GM12891 (cell line): ENCODE results near the gene PPP1R1C.

Experiments
- DNase-seq: peaks from one replicate; pipeline ENCODE4 v3.0.0; 2011; ENCODE audit warnings: low spot score; ENCODE audit not compliant: insufficient read length
- FAIRE-seq: peaks from 2 replicates; lab custom pipeline; 2011; peaks lifted over from hg19 to GRCh38; lab: Jason Lieb, UNC
- PAX5 ChIP-seq: IDR thresholded peaks from 2 replicates; pipeline ENCODE4 v1.6.1; 2011; ENCODE audit warnings: low read length, moderate library complexity, mild to moderate bottlenecking; ENCODE audit not compliant: insufficient read depth, severe bottlenecking
- POLR2A ChIP-seq: IDR thresholded peaks from 2 replicates; pipeline ENCODE4 v1.6.1; 2011; ENCODE audit warnings: low read depth, low read length, control low read depth
- POLR2AphosphoS5 ChIP-seq: IDR thresholded peaks from 2 replicates; pipeline ENCODE4 v1.6.1; 2011; ENCODE audit warnings: low read depth, low read length, control low read depth
- POU2F2 ChIP-seq: IDR thresholded peaks from 2 replicates; pipeline ENCODE4 v1.6.1; 2011; ENCODE audit warnings: low read depth, mild to moderate bottlenecking, control low read depth, low read length, moderate library complexity
- SPI1 ChIP-seq: IDR thresholded peaks from 2 replicates; pipeline ENCODE4 v1.6.1; 2011; ENCODE audit warnings: low read depth, low read length, control low read depth
- TAF1 ChIP-seq: IDR thresholded peaks from 2 replicates; pipeline ENCODE4 v1.6.1; 2011; ENCODE audit warnings: low read depth, low read length, control low read depth

The PPP1R1C gene

DNA sequence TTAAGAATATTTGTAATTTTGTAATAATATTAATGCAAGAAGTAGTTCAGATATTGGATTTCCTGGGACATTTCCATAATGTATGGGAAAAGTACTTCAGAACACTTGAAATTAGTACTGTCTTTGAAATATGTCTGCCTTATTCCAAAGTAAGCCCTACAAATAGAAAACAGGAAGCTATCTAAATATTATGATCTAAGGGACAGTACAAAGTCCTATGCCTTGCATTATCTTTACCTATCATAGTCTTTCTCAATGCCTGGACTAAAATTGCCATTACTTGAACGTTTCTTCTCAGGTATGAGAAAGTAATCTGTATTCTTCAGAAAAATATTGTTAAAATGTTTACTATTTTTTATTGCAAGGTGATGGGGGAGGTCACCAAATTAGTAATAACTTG, 113.0 kb downstream of the PPP1R1C start:
- TF ChIP-seq POU2F2 (no peak), TAF1 (no peak), POLR2A (no peak), SPI1 (no peak), PAX5 (no peak), POLR2AphosphoS5 (no peak)
- no peak for DNase-seq
- FAIRE-seq: no peak

DNA sequence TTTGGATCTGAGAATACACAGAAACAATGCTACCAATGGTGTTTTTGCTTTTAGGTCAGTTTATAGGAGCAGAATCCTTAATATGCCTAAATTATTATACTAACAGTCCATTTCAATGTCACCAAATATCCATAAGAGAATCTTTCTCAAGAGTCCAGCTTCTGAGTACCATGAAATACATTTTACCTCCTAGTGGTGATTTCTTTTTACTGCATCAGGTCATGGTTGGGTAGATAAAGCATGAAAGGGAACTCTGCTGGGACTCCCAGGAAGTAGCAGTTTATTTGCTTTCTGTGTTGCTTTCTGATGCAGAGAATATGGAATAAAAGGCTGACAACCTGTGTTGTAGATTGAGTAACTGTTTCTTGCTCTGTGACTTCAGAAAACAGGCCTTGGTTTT, 115.6 kb downstream of the PPP1R1C start:
- DNase-seq (no peak), FAIRE-seq (no peak)
- TF ChIP-seq POLR2AphosphoS5 (no peak), PAX5 (peak; percentile 51)

DNA sequence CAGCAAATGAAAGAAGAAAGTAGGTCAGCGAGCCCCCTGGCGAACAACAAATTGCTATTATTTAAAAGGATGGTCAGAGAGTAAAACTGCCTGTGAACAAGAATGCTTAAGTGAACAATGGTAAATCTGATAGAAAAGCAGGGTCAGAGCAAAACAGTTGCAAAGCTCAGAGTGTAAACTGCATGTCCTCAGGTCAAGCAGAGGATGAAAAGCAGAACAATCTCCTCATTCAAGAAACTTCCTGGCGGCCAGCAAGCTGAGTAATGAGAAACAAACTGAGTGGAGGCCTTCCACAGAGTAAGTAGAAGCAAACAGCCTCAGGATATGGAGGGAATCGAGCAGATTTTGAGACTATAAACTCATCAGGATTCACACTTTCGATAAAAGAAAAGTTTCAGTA, 117.9 kb downstream of the PPP1R1C start:
- no peak for FAIRE-seq
- TF ChIP-seq PAX5: no peak
- no peak for TF ChIP-seq POU2F2
- TF ChIP-seq POLR2A: no peak
- TF ChIP-seq POLR2AphosphoS5: no peak
- TF ChIP-seq SPI1: no peak
- no peak for TF ChIP-seq TAF1
- DNase-seq: no peak

DNA sequence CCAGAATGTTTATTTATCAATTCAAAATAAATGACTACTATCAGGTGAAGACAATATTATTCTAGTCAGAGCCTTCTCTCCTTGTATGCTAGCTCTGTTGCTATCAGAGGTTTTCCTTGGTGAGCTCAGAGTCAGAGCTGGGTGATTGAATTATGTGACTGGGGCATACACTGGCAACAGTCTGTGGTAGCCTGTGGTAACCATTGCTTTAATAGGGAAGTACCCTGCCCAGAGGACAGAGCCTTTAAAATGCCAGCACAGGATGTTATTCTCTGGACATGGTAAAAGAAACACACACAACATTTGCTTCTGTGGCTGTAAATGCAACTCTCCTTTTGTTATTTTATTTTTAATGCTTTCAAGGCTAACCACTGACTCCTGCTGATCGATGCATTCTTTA, 124.7 kb downstream of the PPP1R1C start:
- DNase-seq: no peak

DNA sequence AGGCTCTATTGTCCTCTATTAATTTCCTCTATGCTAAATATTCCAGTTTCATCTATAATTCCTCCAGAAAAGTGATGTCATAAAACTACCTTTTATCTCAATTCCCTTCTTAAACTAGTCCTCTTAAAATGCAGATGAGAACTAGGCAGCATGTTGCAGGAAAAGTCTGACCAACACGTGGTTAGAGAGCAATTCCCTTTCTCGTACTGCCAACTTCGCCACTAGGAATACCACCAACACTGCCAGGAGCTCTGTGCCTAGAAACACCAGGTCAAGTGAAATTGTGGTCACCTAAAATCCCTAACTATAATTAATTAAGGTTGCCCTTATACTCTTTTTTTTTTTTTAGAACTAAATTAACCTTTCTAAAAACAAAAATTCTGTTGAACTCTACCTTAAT, 127.7 kb downstream of the PPP1R1C start:
- TF ChIP-seq POU2F2 (no peak), SPI1 (no peak), PAX5 (no peak), POLR2AphosphoS5 (no peak), TAF1 (no peak), POLR2A (no peak)
- FAIRE-seq (no peak), DNase-seq (no peak)

More for the DNA sequence above, 124.7 kb downstream of the PPP1R1C start:
- FAIRE-seq: no peak
- TF ChIP-seq POLR2AphosphoS5 (no peak), POLR2A (no peak), POU2F2 (no peak), TAF1 (no peak), SPI1 (no peak), PAX5 (no peak)

DNA sequence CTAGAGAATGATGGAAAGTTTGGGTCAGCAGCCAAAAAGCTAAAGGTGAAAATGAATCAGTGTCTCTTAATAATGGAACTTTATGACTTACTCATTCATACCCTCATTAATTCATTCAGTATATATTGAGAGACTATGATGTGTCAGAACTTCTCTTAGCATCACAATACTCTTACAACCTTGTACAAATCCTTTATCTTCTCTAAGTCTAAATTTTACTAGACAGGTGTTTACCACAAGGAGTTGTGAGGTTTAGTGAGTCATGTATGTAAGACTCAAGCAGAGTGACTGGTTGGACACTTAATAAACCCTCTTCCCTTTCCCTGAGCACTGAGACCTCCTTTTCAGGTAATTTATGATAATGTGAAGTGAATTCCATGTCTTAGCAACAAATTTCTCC, 129.6 kb downstream of the PPP1R1C start:
- FAIRE-seq (no peak), DNase-seq (no peak)
- TF ChIP-seq SPI1 (no peak), PAX5 (no peak), POLR2AphosphoS5 (no peak), POU2F2 (no peak), TAF1 (no peak), POLR2A (no peak)

DNA sequence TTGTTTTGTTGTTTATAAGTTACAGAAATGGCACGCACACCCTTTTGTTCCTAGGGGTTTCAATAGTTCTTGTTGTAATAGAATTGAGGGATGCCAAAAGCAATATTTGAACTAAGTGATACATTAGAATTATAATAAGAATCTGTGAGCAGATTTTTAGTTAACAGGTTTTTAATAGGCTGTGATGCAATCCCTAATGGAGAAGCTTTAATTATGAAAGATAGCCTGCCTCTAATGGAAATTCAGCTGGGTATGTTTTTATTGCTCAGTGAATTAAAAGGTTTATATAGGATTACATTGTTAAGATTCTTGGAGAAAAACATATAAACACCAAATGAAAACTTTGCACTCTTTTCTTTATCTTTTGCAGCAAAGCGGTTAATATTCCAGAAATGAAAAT, 131.1 kb downstream of the PPP1R1C start:
- no peak for FAIRE-seq
- no peak for TF ChIP-seq POLR2AphosphoS5
- TF ChIP-seq SPI1: no peak
- no peak for TF ChIP-seq POLR2A
- TF ChIP-seq POU2F2: no peak
- no peak for TF ChIP-seq TAF1
- TF ChIP-seq PAX5: no peak
- no peak for DNase-seq

DNA sequence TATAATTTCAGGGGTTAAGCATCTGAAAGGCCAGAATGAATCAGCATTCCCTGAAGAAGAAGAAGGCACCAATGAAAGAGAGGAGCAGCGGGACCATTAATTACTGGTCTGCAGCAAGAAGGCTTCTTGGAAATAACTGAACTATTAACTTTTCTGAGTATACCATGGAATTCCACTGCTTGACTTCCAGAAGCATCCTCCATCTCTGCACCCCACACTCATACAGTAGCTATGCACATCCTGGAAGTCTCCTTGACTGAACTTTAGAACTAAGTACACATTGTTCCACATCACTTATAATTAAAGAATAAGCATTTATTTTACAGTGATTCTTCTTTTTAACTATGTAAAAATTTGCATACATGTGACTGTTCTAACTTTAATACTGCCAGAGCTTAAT, 131.5 kb downstream of the PPP1R1C start:
- no peak for FAIRE-seq
- no peak for TF ChIP-seq TAF1
- TF ChIP-seq POU2F2: no peak
- TF ChIP-seq POLR2A: no peak
- no peak for TF ChIP-seq PAX5
- TF ChIP-seq SPI1: no peak
- TF ChIP-seq POLR2AphosphoS5: no peak
- no peak for DNase-seq

DNA sequence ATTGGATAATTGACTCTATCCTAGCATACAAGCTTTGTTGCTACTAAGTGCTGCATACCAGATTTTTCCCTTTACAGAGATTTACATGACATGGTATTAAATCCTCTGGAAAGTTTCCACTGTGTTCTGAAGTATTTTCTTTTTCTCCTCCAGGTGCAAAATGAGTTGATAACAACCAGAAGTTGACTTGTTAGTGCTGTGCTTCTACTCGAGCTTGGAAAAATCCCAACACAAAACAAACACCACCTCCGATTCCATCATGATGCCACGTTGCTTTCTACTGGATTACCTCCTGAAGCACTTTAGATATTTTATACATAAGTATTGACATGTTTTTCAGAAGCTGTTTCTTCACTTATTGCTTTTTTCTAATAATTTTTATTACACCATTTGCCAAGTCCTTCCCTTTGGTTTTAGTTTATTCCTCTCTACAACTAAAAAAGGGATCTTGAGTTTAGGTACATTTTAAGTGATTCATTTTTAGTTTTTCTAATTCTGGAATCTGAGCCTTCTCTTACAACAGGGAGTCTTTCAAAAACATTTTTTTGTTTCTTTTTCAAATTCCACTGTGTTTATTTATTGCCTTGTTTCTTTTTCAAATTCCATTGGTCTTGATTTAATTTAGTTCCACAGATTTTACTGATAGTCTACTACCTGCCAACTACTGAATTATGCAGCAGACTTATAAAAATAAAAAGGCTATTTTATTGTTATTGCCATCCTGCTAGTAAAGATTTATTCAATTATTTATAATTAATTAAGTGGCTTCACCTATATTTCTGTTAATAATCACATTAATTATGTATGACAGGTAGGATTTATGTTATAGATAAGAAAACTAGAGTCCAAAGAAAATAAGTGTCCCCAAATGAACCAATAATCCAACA, 143.4 kb downstream of the PPP1R1C start:
- no peak for FAIRE-seq
- no peak for DNase-seq
- TF ChIP-seq POLR2AphosphoS5 (no peak), PAX5 (no peak), POLR2A (no peak), POU2F2 (no peak), SPI1 (no peak), TAF1 (no peak)
